ENCODE data around the gene GNG12.

The GNG12 gene

GRCh38 chr1:67851800-67852199 lies 18.5 kb upstream of the GNG12 start:
- H3K27ac ChIP-seq: no peak overlapping the region
- TF ChIP-seq, protein P1, sequence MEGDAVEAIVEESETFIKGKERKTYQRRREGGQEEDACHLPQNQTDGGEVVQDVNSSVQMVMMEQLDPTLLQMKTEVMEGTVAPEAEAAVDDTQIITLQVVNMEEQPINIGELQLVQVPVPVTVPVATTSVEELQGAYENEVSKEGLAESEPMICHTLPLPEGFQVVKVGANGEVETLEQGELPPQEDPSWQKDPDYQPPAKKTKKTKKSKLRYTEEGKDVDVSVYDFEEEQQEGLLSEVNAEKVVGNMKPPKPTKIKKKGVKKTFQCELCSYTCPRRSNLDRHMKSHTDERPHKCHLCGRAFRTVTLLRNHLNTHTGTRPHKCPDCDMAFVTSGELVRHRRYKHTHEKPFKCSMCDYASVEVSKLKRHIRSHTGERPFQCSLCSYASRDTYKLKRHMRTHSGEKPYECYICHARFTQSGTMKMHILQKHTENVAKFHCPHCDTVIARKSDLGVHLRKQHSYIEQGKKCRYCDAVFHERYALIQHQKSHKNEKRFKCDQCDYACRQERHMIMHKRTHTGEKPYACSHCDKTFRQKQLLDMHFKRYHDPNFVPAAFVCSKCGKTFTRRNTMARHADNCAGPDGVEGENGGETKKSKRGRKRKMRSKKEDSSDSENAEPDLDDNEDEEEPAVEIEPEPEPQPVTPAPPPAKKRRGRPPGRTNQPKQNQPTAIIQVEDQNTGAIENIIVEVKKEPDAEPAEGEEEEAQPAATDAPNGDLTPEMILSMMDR (conservative IDR thresholded peaks at IDR 0.05): no peak
- TF ChIP-seq ZFX (IDR thresholded peaks at IDR 0.05): no peak

DNA sequence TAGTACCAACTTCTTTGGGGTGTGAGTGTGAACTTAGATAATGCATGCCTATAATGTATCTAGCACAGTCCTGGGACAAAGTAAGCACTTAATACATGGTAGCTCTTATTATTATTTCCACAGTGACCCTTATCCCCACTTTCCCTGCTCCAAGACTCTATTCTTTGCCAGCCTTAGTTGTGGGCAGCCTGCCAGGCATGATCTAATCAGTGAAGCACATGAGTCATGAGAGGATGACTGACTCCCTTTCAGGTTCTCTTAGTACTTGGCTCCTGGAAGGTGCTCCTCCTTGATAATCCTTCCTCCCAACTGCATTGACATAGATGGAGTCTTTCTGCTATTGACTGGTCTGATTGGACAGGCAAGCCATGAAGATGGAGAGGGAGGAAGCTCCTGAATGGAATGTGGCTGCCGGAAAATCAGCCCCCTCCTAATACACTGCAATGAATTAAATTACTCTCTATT lies 17.4 kb upstream of the GNG12 start:
- H3K27ac ChIP-seq: no peak overlapping the region
- TF ChIP-seq, protein P1 (conservative IDR thresholded peaks at IDR 0.05): no peak
- TF ChIP-seq ZFX (IDR thresholded peaks at IDR 0.05): no peak

GRCh38 chr1:67850151-67850551 lies 16.9 kb upstream of the GNG12 start:
- H3K27ac ChIP-seq: no peak overlapping the region
- TF ChIP-seq ZFX (IDR thresholded peaks at IDR 0.05): no peak
- TF ChIP-seq, protein P1 (conservative IDR thresholded peaks at IDR 0.05): peak; percentile 80

DNA sequence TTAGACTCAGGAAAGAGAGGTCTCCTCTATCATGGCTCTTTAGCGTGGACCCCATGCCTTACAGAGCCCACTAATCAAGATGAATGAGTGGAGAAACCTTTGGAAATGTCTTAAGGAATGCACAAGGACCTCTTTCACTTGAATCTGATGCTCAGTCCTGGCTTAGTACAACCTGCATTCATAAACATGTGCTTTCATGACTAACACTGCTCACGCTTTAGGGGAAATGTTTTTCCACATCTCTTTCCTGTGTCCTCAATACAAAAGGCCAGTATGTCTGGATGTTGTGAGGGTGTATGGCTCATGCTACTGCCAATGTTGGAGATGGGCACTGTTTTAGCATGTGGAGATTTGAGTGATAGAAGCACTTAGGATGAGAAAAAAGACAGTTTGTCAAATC lies 14.2 kb upstream of the GNG12 start:
- TF ChIP-seq, protein P1 (conservative IDR thresholded peaks at IDR 0.05): no peak
- TF ChIP-seq ZFX (IDR thresholded peaks at IDR 0.05): no peak
- no peak overlapping the region for H3K27ac ChIP-seq

GRCh38 chr1:67846538-67846937 lies 13.3 kb upstream of the GNG12 start:
- no peak overlapping the region for H3K27ac ChIP-seq
- TF ChIP-seq, protein P1 (conservative IDR thresholded peaks at IDR 0.05): no peak
- no peak for TF ChIP-seq ZFX (IDR thresholded peaks at IDR 0.05)

DNA sequence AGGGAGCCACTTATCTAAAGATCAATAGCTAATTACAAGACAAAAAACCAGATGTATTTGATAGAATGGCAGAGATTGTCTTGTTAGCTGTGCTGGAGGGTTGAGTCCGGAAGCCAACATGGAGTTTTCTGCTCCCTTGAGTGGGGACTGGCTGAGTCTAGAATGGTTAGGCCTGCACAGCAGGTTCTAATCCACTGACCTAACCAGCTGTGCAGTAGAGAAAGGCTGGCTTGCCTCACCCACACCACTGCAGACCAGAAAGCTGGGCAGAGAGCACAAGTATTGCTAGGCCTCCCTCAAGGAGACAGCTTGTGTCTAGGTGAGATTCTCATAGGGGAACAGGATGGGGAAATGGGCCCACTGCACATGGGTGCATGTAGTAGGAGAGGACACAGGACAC lies 11.7 kb upstream of the GNG12 start:
- TF ChIP-seq, protein P1 (conservative IDR thresholded peaks at IDR 0.05): no peak
- no peak for TF ChIP-seq ZFX (IDR thresholded peaks at IDR 0.05)
- no peak overlapping the region for H3K27ac ChIP-seq

- TF ChIP-seq, protein P1 (conservative IDR thresholded peaks at IDR 0.05): no peak
- no peak for TF ChIP-seq ZFX (IDR thresholded peaks at IDR 0.05)
- no peak overlapping the region for H3K27ac ChIP-seq
These were observed 10.5 kb upstream of the GNG12 start for GRCh38 chr1:67843746-67844145.

Data from C4-2B (cell line).